ENCODE data around the gene PODNL1.
A peak's percentile ranks its signal among the peaks of the same experiment; 100 is the strongest.

PODNL1 gene

DNA sequence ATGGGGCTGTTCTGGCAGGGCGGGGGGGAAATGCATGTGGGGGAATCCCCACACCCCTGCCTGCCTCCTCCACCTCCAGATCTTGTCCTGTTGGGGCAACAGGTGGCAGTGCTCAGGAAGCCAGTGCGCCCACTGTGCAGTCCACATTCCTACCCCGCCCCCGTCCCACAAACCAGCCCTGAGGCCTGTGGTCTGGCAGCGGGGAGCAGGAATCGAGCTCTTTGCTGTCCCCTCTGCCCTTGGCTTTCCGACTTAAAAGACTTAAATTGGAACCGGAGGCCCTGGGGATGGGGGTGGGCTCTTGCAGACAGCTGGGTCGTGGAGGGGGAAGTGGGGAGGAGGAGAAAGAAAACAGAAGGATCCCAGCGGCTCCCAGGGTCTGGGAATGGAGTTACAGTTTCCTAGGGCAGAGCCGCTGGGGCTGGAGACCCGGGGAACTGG is 56.9 kb downstream of the PODNL1 start:
- Mint-ChIP-seq H3K27ac (peak overlapping the region; percentile 95 to 98 (median 95)), H3K36me3 (ENCODE audit: low read depth) (no peaks in the 10 kb centered on the region), H3K4me3 (peak overlapping the region in 2 of 3 experiments; percentile 13 to 34), H3K27me3 (ENCODE audit: low read depth) (no peaks in the 10 kb centered on the region), H3K9me3 (no peaks in the 10 kb centered on the region), H3K4me1 (peaks cover 34% of the 10 kb centered on the region)
- TF ChIP-seq, protein P1, sequence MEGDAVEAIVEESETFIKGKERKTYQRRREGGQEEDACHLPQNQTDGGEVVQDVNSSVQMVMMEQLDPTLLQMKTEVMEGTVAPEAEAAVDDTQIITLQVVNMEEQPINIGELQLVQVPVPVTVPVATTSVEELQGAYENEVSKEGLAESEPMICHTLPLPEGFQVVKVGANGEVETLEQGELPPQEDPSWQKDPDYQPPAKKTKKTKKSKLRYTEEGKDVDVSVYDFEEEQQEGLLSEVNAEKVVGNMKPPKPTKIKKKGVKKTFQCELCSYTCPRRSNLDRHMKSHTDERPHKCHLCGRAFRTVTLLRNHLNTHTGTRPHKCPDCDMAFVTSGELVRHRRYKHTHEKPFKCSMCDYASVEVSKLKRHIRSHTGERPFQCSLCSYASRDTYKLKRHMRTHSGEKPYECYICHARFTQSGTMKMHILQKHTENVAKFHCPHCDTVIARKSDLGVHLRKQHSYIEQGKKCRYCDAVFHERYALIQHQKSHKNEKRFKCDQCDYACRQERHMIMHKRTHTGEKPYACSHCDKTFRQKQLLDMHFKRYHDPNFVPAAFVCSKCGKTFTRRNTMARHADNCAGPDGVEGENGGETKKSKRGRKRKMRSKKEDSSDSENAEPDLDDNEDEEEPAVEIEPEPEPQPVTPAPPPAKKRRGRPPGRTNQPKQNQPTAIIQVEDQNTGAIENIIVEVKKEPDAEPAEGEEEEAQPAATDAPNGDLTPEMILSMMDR (IDR thresholded peaks at IDR 0.05; ENCODE audit: unreplicated experiment in 3 of 3): no peak
